Adrenal gland (tissue), 5 donors: ENCODE measurements around the gene SNX30.

Experiments
- CTCF ChIP-seq, 6 experiments: fragments of 450-650 bp in 4 of 6; fragments of 200-600 bp in 2 of 6; sonication (generic) in 1 of 6; IDR thresholded peaks; 1 replicate in 5 of 6; 2 replicates in 1 of 6; pipeline versions ENCODE4 v1.5.1 to v1.8.0; 2016 to 2021; ENCODE audit warnings: antibody characterized with exemption in 6 of 6, mild to moderate bottlenecking in 2 of 6, moderate library complexity in 1 of 6
- POLR2A ChIP-seq, 2 donors: fragments of 450-650 bp; IDR thresholded peaks; one replicate each; pipeline ENCODE4 v1.6.1; 2017; ENCODE audit warnings: antibody characterized with exemption in 2 of 2, mild to moderate bottlenecking in 2 of 2, moderate library complexity in 1 of 2
- donor health status: DM: no; HTN: no; CAD: no.

GRCh38 chr9:112796485-112796884 is 45.9 kb downstream of the SNX30 start:
- TF ChIP-seq CTCF (IDR thresholded peaks at IDR 0.05) (no peak), POLR2A (IDR thresholded peaks at IDR 0.05) (no peak)
